ENCODE data around the gene CD58. TPM values are rescaled to one million over a fixed set of nuclear protein-coding genes. Genes with fewer than 3 reads are reported as not detected.
A peak's percentile ranks its signal among the peaks of the same experiment; 100 is the strongest.

Gene CD58
- total and polyA plus RNA-seq, 12 donors = 17.2 to 44.3 (median 28.9) TPM

GRCh38 chr1:116514708-116515525 lies 55.9 kb downstream of the CD58 start:
- peak in 3 of 8 donors; percentile 2 to 23 (median 16) for ATAC-seq
- H3K36me3 ChIP-seq = peaks cover 0 to 27% (median 7%) of the 10 kb centered on the region in 9 donors
- H3K4me3 ChIP-seq = peak overlapping the region in 1 of 10 donors; percentile 5
- intact Hi-C loops (cut with DNase I) = no loop called here
- no peaks in the 10 kb centered on the region for H3K27me3 ChIP-seq
- 79 to 83% methylated on average over 8 of the region's 8 CpGs for WGBS, 2 donors
- no peak for DNase-seq
- peak overlapping the region in 8 of 10 donors; percentile 36 to 92 (median 68) for H3K27ac ChIP-seq
- H3K9me3 ChIP-seq = no peaks in the 10 kb centered on the region
- TF ChIP-seq, protein P1, sequence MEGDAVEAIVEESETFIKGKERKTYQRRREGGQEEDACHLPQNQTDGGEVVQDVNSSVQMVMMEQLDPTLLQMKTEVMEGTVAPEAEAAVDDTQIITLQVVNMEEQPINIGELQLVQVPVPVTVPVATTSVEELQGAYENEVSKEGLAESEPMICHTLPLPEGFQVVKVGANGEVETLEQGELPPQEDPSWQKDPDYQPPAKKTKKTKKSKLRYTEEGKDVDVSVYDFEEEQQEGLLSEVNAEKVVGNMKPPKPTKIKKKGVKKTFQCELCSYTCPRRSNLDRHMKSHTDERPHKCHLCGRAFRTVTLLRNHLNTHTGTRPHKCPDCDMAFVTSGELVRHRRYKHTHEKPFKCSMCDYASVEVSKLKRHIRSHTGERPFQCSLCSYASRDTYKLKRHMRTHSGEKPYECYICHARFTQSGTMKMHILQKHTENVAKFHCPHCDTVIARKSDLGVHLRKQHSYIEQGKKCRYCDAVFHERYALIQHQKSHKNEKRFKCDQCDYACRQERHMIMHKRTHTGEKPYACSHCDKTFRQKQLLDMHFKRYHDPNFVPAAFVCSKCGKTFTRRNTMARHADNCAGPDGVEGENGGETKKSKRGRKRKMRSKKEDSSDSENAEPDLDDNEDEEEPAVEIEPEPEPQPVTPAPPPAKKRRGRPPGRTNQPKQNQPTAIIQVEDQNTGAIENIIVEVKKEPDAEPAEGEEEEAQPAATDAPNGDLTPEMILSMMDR (IDR thresholded peaks at IDR 0.05) = no peak
- peaks cover 0 to 47% (median 12%) of the 10 kb centered on the region in 9 donors for H3K4me1 ChIP-seq

GRCh38 chr1:116513956-116514355 lies 56.9 kb downstream of the CD58 start:
- Histone ChIP-seq H3K4me1 (peaks cover 0 to 57% (median 12%) of the 10 kb centered on the region in 9 donors), H3K27me3 (no peaks in the 10 kb centered on the region), H3K36me3 (peaks cover 0 to 17% (median 3%) of the 10 kb centered on the region in 9 donors), H3K4me3 (no peak overlapping the region), H3K27ac (peak overlapping the region; percentile 37 to 92 (median 63)), H3K9me3 (no peaks in the 10 kb centered on the region)
- intact Hi-C loops (cut with DNase I) = no loop called here
- DNase-seq = peak; percentile 56 to 65
- peak; percentile 85 to 97 (median 92) for ATAC-seq
- WGBS, 2 donors = 53 to 65% methylated on average over 4 of the region's 4 CpGs
- TF ChIP-seq, protein P1 (IDR thresholded peaks at IDR 0.05) = no peak

GRCh38 chr1:116511459-116512019 lies 59.3 kb downstream of the CD58 start:
- Histone ChIP-seq H3K36me3 (no peaks in the 10 kb centered on the region), H3K27ac (peak overlapping the region in 1 of 10 donors; percentile 79), H3K4me3 (no peak overlapping the region), H3K4me1 (peaks cover 0 to 78% (median 12%) of the 10 kb centered on the region in 9 donors), H3K27me3 (no peaks in the 10 kb centered on the region), H3K9me3 (no peaks in the 10 kb centered on the region)
- WGBS, 2 donors = 90 to 93% methylated on average over 2 of the region's 2 CpGs
- DNase-seq (no peak), ATAC-seq (no peak)
- TF ChIP-seq, protein P1 (IDR thresholded peaks at IDR 0.05) = no peak
- intact Hi-C loops (cut with DNase I) = no loop called here

- DNase-seq = no peak
- no peak for ATAC-seq
- Histone ChIP-seq H3K27ac (peak overlapping the region in 1 of 10 donors; percentile 79), H3K9me3 (no peaks in the 10 kb centered on the region), H3K4me3 (no peak overlapping the region), H3K4me1 (peaks cover 0 to 78% (median 9%) of the 10 kb centered on the region in 9 donors), H3K36me3 (no peaks in the 10 kb centered on the region), H3K27me3 (no peaks in the 10 kb centered on the region)
- TF ChIP-seq, protein P1 (IDR thresholded peaks at IDR 0.05) = no peak
- intact Hi-C loops (cut with DNase I) = no loop called here
- WGBS, 2 donors = 87 to 89% methylated on average over 4 of the region's 4 CpGs
These were observed 60.5 kb downstream of the CD58 start for GRCh38 chr1:116510361-116510760.
